HL-60/S4 treated with retinoic acid at 250 ng/mL for 4 days and 3 days (cell line): Measurements from ENCODE around the gene MAPKAPK2.

Experiments
- in situ Hi-C: fragments of 300-500 bp; cut with MboI; formaldehyde crosslinking; loops from 2 replicates; pipeline ENCODE4 v1.7.0; 2022; ENCODE audit warnings: low sequenced_read_pairs

MAPKAPK2 gene

GRCh38 chr1:206716870-206717673 is 32.4 kb downstream of the MAPKAPK2 start:
- in situ Hi-C loops: no loop called here

GRCh38 chr1:206717674-206717989 is 32.9 kb downstream of the MAPKAPK2 start:
- in situ Hi-C loops: no loop called here

- in situ Hi-C loops: no loop called here
Observed at GRCh38 chr1:206719169-206719839, 34.6 kb downstream of the MAPKAPK2 start.

GRCh38 chr1:206721454-206721853 is 36.7 kb downstream of the MAPKAPK2 start:
- in situ Hi-C loops: no loop called here

GRCh38 chr1:206722751-206723461 is 38.2 kb downstream of the MAPKAPK2 start:
- in situ Hi-C loops: no loop called here

GRCh38 chr1:206723462-206723804 is 38.7 kb downstream of the MAPKAPK2 start:
- in situ Hi-C loops: no loop called here

GRCh38 chr1:206723805-206724472 is 39.2 kb downstream of the MAPKAPK2 start:
- in situ Hi-C loops: no loop called here

- in situ Hi-C loops: no loop called here
Observed at GRCh38 chr1:206725109-206725963, 40.6 kb downstream of the MAPKAPK2 start.

- in situ Hi-C loops: no loop called here
Observed at GRCh38 chr1:206727981-206728696, 43.4 kb downstream of the MAPKAPK2 start.

- in situ Hi-C loops: no loop called here
Observed at GRCh38 chr1:206728697-206728987, 43.9 kb downstream of the MAPKAPK2 start.

GRCh38 chr1:206729050-206729449 is 44.3 kb downstream of the MAPKAPK2 start:
- in situ Hi-C loops: no loop called here

GRCh38 chr1:206729507-206729906 is 44.8 kb downstream of the MAPKAPK2 start:
- in situ Hi-C loops: no loop called here

GRCh38 chr1:206732508-206732907 is 47.8 kb downstream of the MAPKAPK2 start:
- in situ Hi-C loops: loop anchor here (10.0 kb wide), 1 partner anchor 182 kb away; no protein-coding TSS in a partner anchor

GRCh38 chr1:206732992-206733391 is 48.3 kb downstream of the MAPKAPK2 start:
- in situ Hi-C loops: loop anchor here (10.0 kb wide), 1 partner anchor 182 kb away; no protein-coding TSS in a partner anchor

- in situ Hi-C loops: loop anchor here (10.0 kb wide), 1 partner anchor 180 kb away; no protein-coding TSS in a partner anchor
Observed at GRCh38 chr1:206734499-206735142, 49.9 kb downstream of the MAPKAPK2 start.

- in situ Hi-C loops: loop anchor here (10.0 kb wide), 1 partner anchor 179 kb away; no protein-coding TSS in a partner anchor
Observed at GRCh38 chr1:206735553-206736031, 50.9 kb downstream of the MAPKAPK2 start.

GRCh38 chr1:206736878-206737728 is 52.4 kb downstream of the MAPKAPK2 start:
- in situ Hi-C loops: loop anchor here (10.0 kb wide), 1 partner anchor 178 kb away; no protein-coding TSS in a partner anchor

GRCh38 chr1:206737729-206738201 is 53.1 kb downstream of the MAPKAPK2 start:
- in situ Hi-C loops: loop anchor here (10.0 kb wide), 1 partner anchor 177 kb away; no protein-coding TSS in a partner anchor
